GM12878 (cell line): ENCODE data around the gene RBM4. TPM values are rescaled to one million over a fixed set of nuclear protein-coding genes. Genes with fewer than 3 reads are reported as not detected.
A peak's percentile ranks its signal among the peaks of the same experiment; 100 is the strongest.

Experiments
- ASH2L ChIP-seq: fragments of 300-600, 200-600 bp; sonication (generic); IDR thresholded peaks from 2 replicates; pipeline ENCODE4 v1.6.1; 2017; ENCODE audit warnings: low read depth, mild to moderate bottlenecking, borderline replicate concordance
- BHLHE40 ChIP-seq, 2 experiments: fragments of 450-650 bp in 1 of 2; IDR thresholded peaks; 2 replicates each; pipeline ENCODE4 v1.6.1; 2011 to 2017; ENCODE audit warnings: low read depth in 2 of 2, borderline replicate concordance in 1 of 2, improper control_type of control experiment in 1 of 2, low read length in 1 of 2, mild to moderate bottlenecking in 1 of 2
- EED ChIP-seq: sonication (generic); IDR thresholded peaks from 2 replicates; pipeline ENCODE4 v1.6.1; 2016; ENCODE audit warnings: antibody characterized with exemption, low read depth
- ESRRA ChIP-seq: IDR thresholded peaks from 2 replicates; pipeline ENCODE4 v1.6.1; 2012; ENCODE audit warnings: mild to moderate bottlenecking, low read length, improper control_type of control experiment
- HCFC1 ChIP-seq: fragments of 150-350 bp; IDR thresholded peaks from 2 replicates; pipeline ENCODE4 v1.6.1; 2014; ENCODE audit warnings: low read length
- HDAC6 ChIP-seq: fragments of 200-600 bp; sonication (generic); IDR thresholded peaks from one replicate; pipeline ENCODE4 v1.8.0; 2017; ENCODE audit warnings: antibody characterized with exemption; ENCODE audit not compliant: unreplicated experiment
- IKZF1 ChIP-seq: fragments of 450-650 bp; conservative IDR thresholded peaks from 2 replicates; pipeline ENCODE4 v1.6.1; 2017; ENCODE audit warnings: antibody characterized with exemption, mild to moderate bottlenecking
- IRF4 ChIP-seq: IDR thresholded peaks from 2 replicates; pipeline ENCODE4 v1.6.1; 2011; ENCODE audit warnings: low read depth, low read length
- JUNB ChIP-seq: IDR thresholded peaks from 2 replicates; pipeline ENCODE4 v1.6.1; 2016; ENCODE audit warnings: antibody characterized with exemption, mild to moderate bottlenecking
- NFYA ChIP-seq: IDR thresholded peaks from 2 replicates; pipeline ENCODE4 v1.6.1; 2011; ENCODE audit warnings: low read depth, mild to moderate bottlenecking, low read length, improper control_type of control experiment, borderline replicate concordance
- NFYB ChIP-seq: IDR thresholded peaks from 2 replicates; pipeline ENCODE4 v1.6.1; 2011; ENCODE audit warnings: low read depth, mild to moderate bottlenecking, low read length, improper control_type of control experiment, moderate library complexity; ENCODE audit not compliant: insufficient read depth
- NR2C2 ChIP-seq: IDR thresholded peaks from 2 replicates; pipeline ENCODE4 v1.6.1; 2011; ENCODE audit warnings: borderline replicate concordance, low read depth; ENCODE audit not compliant: control insufficient read depth, insufficient read length
- POLR2AphosphoS2 ChIP-seq: IDR thresholded peaks from 2 replicates; pipeline ENCODE4 v1.6.1; 2011; ENCODE audit warnings: low read depth, mild to moderate bottlenecking, low read length, improper control_type of control experiment, moderate library complexity
- SIX5 ChIP-seq: IDR thresholded peaks from 2 replicates; pipeline ENCODE4 v1.6.1; 2011; ENCODE audit warnings: mild to moderate bottlenecking, low read depth, low read length, moderate library complexity; ENCODE audit not compliant: severe bottlenecking
- STAT1 ChIP-seq: fragments of 450-650 bp; conservative IDR thresholded peaks from 2 replicates; pipeline ENCODE4 v1.6.1; 2014; ENCODE audit warnings: antibody characterized with exemption, mild to moderate bottlenecking
- ZNF622 ChIP-seq: fragments of 450-650 bp; IDR thresholded peaks from 2 replicates; pipeline ENCODE4 v1.6.1; 2017; ENCODE audit warnings: mild to moderate bottlenecking, inconsistent platforms
- ZZZ3 ChIP-seq: IDR thresholded peaks from 2 replicates; pipeline ENCODE4 v1.6.1; 2011; ENCODE audit warnings: low read depth; ENCODE audit not compliant: control insufficient read depth, insufficient read length
- polyA plus RNA-seq, 11 experiments: library from polyadenylated mRNA; depleted of rRNA in 4 of 11; unstranded in 6 of 11; stranded (reverse) in 5 of 11; fragments of >200 nt; fragmentation: Nextera tagmentation in 4 of 11; fragmentation: Illumina TruSeq in 1 of 11; extraction: Ambion mirVana in 4 of 11; extraction: Trizol in 1 of 11; gene quantifications; 1 replicate in 1 of 11; 2 replicates in 10 of 11; pipeline versions ENCODE4 v1.2.1 to v1.2.3, GENCODE V29; 2011 to 2016; ENCODE audit warnings: inconsistent platforms in 2 of 11, missing spikeins in 2 of 11, low read depth in 1 of 11
- total RNA-seq, 4 experiments: library from RNA; depleted of rRNA in 3 of 4; stranded (reverse); fragments of >200 nt in 3 of 4; fragmentation: Illumina TruSeq in 1 of 4; extraction: Trizol in 1 of 4; gene quantifications; 2 replicates each; pipeline versions ENCODE4 v1.2.1 to v1.2.3, GENCODE V29; 2013 to 2021
- TF ChIP-seq, protein P1 (sequence below): fragments of 450-650 bp; IDR thresholded peaks from 2 replicates; pipeline ENCODE4 v1.6.1; 2014; ENCODE audit warnings: mild to moderate bottlenecking
- TF ChIP-seq, protein P2 (sequence below): fragments of 450-650 bp; IDR thresholded peaks from 2 replicates; pipeline ENCODE4 v1.6.1; 2018; ENCODE audit warnings: borderline replicate concordance, mild to moderate bottlenecking; ENCODE audit not compliant: partially characterized antibody
- TF ChIP-seq, protein P3 (sequence below): fragments of 450-650 bp; formaldehyde crosslinking; IDR thresholded peaks from 2 replicates; pipeline ENCODE4 v1.5.0; 2022; ENCODE audit warnings: mild to moderate bottlenecking, missing genetic modification characterization
- TF ChIP-seq, protein P4 (sequence below): fragments of 450-650 bp; conservative IDR thresholded peaks from 2 replicates; pipeline ENCODE4 v1.6.1; 2017; ENCODE audit warnings: mild to moderate bottlenecking, moderate library complexity

The RBM4 gene
- total and polyA plus RNA-seq, 10 of the 15 experiments (the other 5 are each of a cell fraction or from before 2014, with no cell fraction given) = 105 to 224 (median 138) TPM

DNA sequence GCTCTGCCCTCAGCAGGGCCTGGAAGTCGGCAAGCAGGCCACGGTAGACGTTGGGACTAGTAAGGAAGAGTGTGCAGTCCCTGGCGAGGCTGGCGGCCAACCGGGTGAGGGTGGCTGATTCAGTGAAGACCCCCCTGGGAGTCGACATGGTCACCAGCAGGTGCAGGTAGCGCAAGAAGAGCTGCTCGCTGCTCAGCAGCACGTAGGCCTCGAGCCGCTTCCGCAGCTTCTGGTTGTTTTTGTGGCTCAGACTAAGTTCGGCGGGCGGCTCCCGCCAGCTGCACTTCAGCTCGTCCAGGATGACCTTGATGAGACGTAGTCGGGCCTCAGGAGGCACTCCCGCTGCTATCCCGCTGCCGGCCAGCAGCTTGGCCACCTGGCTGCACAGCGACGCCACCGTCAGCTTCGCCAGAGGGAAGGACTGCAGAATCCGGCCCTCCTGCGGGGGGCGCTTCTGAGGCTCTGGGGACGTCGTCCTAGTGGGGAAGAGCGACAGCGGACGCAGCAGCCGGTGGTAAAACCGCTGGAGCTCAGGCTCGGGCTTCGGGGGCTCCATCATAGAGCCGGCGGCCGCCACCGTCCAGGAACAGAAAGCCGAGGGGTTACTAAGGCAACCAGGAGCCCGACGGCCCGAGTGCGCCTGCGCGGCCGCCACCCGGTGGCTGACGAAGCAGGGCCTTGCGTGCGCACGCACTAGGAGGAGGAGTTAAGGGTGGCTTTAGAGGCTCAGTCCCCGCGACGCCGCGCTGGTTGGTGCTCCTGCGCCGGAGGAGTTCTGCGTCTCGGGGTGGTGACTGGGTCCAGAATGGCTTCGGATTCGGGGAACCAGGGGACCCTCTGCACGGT, 45.8 kb upstream of the RBM4 start, which contains the start of the genes CCDC87 and CCS (continued):
- TF ChIP-seq, protein P1, sequence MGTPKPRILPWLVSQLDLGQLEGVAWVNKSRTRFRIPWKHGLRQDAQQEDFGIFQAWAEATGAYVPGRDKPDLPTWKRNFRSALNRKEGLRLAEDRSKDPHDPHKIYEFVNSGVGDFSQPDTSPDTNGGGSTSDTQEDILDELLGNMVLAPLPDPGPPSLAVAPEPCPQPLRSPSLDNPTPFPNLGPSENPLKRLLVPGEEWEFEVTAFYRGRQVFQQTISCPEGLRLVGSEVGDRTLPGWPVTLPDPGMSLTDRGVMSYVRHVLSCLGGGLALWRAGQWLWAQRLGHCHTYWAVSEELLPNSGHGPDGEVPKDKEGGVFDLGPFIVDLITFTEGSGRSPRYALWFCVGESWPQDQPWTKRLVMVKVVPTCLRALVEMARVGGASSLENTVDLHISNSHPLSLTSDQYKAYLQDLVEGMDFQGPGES = no peak
- TF ChIP-seq, protein P2, sequence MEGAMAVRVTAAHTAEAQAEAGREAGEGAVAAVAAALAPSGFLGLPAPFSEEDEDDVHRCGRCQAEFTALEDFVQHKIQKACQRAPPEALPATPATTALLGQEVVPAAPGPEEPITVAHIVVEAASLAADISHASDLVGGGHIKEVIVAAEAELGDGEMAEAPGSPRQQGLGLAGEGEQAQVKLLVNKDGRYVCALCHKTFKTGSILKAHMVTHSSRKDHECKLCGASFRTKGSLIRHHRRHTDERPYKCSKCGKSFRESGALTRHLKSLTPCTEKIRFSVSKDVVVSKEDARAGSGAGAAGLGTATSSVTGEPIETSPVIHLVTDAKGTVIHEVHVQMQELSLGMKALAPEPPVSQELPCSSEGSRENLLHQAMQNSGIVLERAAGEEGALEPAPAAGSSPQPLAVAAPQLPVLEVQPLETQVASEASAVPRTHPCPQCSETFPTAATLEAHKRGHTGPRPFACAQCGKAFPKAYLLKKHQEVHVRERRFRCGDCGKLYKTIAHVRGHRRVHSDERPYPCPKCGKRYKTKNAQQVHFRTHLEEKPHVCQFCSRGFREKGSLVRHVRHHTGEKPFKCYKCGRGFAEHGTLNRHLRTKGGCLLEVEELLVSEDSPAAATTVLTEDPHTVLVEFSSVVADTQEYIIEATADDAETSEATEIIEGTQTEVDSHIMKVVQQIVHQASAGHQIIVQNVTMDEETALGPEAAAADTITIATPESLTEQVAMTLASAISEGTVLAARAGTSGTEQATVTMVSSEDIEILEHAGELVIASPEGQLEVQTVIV = no peak
- TF ChIP-seq NFYB (0 out of 2 replicates have a peak, but pooled peaks have one; percentile 13), BHLHE40 (IDR thresholded peaks at IDR 0.05; ENCODE audit: borderline replicate concordance in 1 of 2, low read depth in 2 of 2, low read length in 1 of 2) (0 out of 4 replicates have a peak, but pooled peaks of 1 of the 2 experiments have one; percentile 12), ESRRA (no peak), STAT1 (0 out of 2 replicates have a peak, but pooled peaks have one; percentile 40), SIX5 (no peak), EED (no peak), HCFC1 (no peak; the same call in 1 of the 2 replicates), HDAC6 (peak; percentile 34), POLR2AphosphoS2 (peak; percentile 93), IRF4 (no peak), ZNF622 (no peak), NFYA (no peak), NR2C2 (no peak), ASH2L (no peak), ZZZ3 (no peak), JUNB (no peak), IKZF1 (peak; percentile 92)
- TF ChIP-seq, protein P3, sequence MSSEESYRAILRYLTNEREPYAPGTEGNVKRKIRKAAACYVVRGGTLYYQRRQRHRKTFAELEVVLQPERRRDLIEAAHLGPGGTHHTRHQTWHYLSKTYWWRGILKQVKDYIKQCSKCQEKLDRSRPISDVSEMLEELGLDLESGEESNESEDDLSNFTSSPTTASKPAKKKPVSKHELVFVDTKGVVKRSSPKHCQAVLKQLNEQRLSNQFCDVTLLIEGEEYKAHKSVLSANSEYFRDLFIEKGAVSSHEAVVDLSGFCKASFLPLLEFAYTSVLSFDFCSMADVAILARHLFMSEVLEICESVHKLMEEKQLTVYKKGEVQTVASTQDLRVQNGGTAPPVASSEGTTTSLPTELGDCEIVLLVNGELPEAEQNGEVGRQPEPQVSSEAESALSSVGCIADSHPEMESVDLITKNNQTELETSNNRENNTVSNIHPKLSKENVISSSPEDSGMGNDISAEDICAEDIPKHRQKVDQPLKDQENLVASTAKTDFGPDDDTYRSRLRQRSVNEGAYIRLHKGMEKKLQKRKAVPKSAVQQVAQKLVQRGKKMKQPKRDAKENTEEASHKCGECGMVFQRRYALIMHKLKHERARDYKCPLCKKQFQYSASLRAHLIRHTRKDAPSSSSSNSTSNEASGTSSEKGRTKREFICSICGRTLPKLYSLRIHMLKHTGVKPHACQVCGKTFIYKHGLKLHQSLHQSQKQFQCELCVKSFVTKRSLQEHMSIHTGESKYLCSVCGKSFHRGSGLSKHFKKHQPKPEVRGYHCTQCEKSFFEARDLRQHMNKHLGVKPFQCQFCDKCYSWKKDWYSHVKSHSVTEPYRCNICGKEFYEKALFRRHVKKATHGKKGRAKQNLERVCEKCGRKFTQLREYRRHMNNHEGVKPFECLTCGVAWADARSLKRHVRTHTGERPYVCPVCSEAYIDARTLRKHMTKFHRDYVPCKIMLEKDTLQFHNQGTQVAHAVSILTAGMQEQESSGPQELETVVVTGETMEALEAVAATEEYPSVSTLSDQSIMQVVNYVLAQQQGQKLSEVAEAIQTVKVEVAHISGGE (CRISPR knock-in tag) = no peak
- TF ChIP-seq, protein P4, sequence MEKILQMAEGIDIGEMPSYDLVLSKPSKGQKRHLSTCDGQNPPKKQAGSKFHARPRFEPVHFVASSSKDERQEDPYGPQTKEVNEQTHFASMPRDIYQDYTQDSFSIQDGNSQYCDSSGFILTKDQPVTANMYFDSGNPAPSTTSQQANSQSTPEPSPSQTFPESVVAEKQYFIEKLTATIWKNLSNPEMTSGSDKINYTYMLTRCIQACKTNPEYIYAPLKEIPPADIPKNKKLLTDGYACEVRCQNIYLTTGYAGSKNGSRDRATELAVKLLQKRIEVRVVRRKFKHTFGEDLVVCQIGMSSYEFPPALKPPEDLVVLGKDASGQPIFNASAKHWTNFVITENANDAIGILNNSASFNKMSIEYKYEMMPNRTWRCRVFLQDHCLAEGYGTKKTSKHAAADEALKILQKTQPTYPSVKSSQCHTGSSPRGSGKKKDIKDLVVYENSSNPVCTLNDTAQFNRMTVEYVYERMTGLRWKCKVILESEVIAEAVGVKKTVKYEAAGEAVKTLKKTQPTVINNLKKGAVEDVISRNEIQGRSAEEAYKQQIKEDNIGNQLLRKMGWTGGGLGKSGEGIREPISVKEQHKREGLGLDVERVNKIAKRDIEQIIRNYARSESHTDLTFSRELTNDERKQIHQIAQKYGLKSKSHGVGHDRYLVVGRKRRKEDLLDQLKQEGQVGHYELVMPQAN = peak; percentile 94
